ENCODE measurements around the gene STX10.
"Not testable (repeated sequence)": the region's sequence is repeated elsewhere in the genome, so short reads cannot be mapped to it uniquely, and the experiment has no call there.

The STX10 gene

DNA sequence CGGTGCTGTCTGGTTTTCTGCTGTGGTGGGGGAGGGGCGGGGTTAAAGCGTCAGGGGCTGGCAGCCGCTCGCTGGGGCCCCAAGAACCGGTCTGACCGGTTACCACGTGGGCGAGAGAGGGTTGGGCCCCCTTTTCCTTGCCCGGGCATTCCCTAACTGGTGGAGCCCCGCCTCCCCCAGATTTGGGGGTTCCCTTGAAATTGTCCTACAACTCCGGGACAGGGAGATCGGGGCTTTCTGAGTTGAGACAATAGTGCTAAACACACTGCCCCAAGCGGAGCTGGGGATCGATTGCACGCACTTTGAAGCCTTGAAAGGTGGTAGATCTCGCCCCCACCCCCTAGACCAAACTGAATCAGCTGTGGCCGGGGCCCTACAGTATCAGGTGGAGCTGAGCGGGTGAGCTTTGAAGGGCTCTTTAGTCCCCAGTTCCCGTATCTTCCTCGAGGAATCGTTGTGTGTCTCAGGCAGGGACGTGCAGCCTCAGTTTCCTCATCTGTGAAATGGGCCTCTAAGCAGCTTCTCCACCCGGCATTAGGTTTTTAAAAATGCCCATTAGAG is 4.8 kb upstream of the STX10 start:
- DNase-seq: peak; percentile 85
- peak overlapping the region; percentile 99 for H3K4me3 Mint-ChIP-seq
- peaks cover 45% of the 10 kb centered on the region for H3K36me3 Mint-ChIP-seq (ENCODE audit: low read depth)
- H3K27ac Mint-ChIP-seq: peak overlapping the region; percentile 99
- no peaks in the 10 kb centered on the region for H3K27me3 Mint-ChIP-seq
- H3K4me1 Mint-ChIP-seq (ENCODE audit: low read depth): peaks cover 36% of the 10 kb centered on the region
- H3K9me3 Mint-ChIP-seq: no peaks in the 10 kb centered on the region

- DNase-seq: peak; percentile 79
- H3K27ac Mint-ChIP-seq: peak overlapping the region; percentile 99
- no peaks in the 10 kb centered on the region for H3K9me3 Mint-ChIP-seq
- peaks cover 37% of the 10 kb centered on the region for H3K4me1 Mint-ChIP-seq (ENCODE audit: low read depth)
- no peaks in the 10 kb centered on the region for H3K27me3 Mint-ChIP-seq
- peaks cover 48% of the 10 kb centered on the region for H3K36me3 Mint-ChIP-seq (ENCODE audit: low read depth)
- H3K4me3 Mint-ChIP-seq: peak overlapping the region; percentile 99
Observed at GRCh38 chr19:13154241-13154778, 4.1 kb upstream of the STX10 start.

DNA sequence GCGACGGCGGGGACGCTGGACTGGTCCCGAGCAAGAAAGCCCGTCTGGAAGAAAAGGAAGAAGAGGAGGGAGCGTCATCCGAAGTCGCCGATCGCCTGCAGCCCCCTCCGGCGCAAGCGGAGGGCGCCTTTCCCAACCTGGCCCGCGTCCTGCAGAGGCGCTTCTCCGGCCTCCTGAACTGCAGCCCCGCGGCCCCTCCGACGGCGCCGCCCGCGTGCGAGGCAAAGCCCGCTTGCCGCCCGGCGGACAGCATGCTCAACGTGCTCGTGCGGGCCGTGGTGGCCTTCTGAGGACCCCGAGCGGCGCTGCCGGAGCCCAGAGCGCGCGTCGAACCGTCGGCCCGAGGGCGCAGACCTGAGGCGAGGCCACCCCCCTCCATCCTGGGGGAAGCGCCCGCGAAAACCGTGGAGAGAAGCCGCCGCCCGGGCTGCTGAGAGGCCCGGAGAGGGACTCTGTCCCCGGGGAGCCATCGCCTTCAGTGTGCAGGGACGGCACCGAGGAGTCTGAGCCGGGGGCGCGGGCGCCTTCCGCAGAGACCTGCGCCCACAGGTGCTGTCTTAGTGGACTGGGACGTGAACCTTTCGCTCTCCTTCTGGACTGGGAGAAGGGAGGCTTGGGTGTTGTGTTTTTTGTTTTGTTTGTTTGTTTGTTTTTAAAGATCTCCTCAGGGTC is 3.5 kb upstream of the STX10 start:
- DNase-seq: no peak
- Mint-ChIP-seq H3K27me3 (no peaks in the 10 kb centered on the region), H3K27ac (peak overlapping the region; percentile 99), H3K9me3 (no peaks in the 10 kb centered on the region), H3K4me3 (peak overlapping the region; percentile 99), H3K36me3 (ENCODE audit: low read depth) (peaks cover 51% of the 10 kb centered on the region), H3K4me1 (ENCODE audit: low read depth) (peaks cover 43% of the 10 kb centered on the region)

GRCh38 chr19:13152974-13153568 is 2.9 kb upstream of the STX10 start:
- Mint-ChIP-seq H3K4me3 (peak overlapping the region; percentile 99), H3K4me1 (ENCODE audit: low read depth) (peaks cover 40% of the 10 kb centered on the region), H3K27ac (peak overlapping the region; percentile 99), H3K27me3 (no peaks in the 10 kb centered on the region), H3K36me3 (ENCODE audit: low read depth) (peaks cover 54% of the 10 kb centered on the region), H3K9me3 (no peaks in the 10 kb centered on the region)
- peak; percentile 98 for DNase-seq

- H3K36me3 Mint-ChIP-seq (ENCODE audit: low read depth): peaks cover 54% of the 10 kb centered on the region
- peaks cover 36% of the 10 kb centered on the region for H3K4me1 Mint-ChIP-seq (ENCODE audit: low read depth)
- H3K27ac Mint-ChIP-seq: peak overlapping the region; percentile 99
- DNase-seq: no peak
- H3K27me3 Mint-ChIP-seq: no peaks in the 10 kb centered on the region
- H3K4me3 Mint-ChIP-seq: peak overlapping the region; percentile 99
- H3K9me3 Mint-ChIP-seq: no peaks in the 10 kb centered on the region
Observed at GRCh38 chr19:13152356-13152973, 2.3 kb upstream of the STX10 start.

GRCh38 chr19:13151605-13152355 is 1.6 kb upstream of the STX10 start:
- H3K36me3 Mint-ChIP-seq (ENCODE audit: low read depth): peaks cover 58% of the 10 kb centered on the region
- H3K9me3 Mint-ChIP-seq: no peaks in the 10 kb centered on the region
- peaks cover 34% of the 10 kb centered on the region for H3K4me1 Mint-ChIP-seq (ENCODE audit: low read depth)
- no peaks in the 10 kb centered on the region for H3K27me3 Mint-ChIP-seq
- peak overlapping the region; percentile 99 for H3K27ac Mint-ChIP-seq
- peak; percentile 96 for DNase-seq
- H3K4me3 Mint-ChIP-seq: peak overlapping the region; percentile 99

- Mint-ChIP-seq H3K27me3 (no peaks in the 10 kb centered on the region), H3K4me1 (ENCODE audit: low read depth) (peaks cover 29% of the 10 kb centered on the region), H3K27ac (peak overlapping the region; percentile 99), H3K9me3 (no peaks in the 10 kb centered on the region), H3K4me3 (peak overlapping the region; percentile 99), H3K36me3 (ENCODE audit: low read depth) (peaks cover 61% of the 10 kb centered on the region)
- DNase-seq: peak; percentile 65
Observed at GRCh38 chr19:13150931-13151604, 893 bp upstream of the STX10 start.

GRCh38 chr19:13149628-13150186 is 468 bp downstream of the STX10 start:
- peak overlapping the region; percentile 99 for H3K4me3 Mint-ChIP-seq
- H3K27ac Mint-ChIP-seq: peak overlapping the region; percentile 99
- H3K27me3 Mint-ChIP-seq: no peaks in the 10 kb centered on the region
- H3K9me3 Mint-ChIP-seq: no peaks in the 10 kb centered on the region
- peaks cover 59% of the 10 kb centered on the region for H3K36me3 Mint-ChIP-seq (ENCODE audit: low read depth)
- DNase-seq: no peak
- H3K4me1 Mint-ChIP-seq (ENCODE audit: low read depth): peaks cover 23% of the 10 kb centered on the region

GRCh38 chr19:13149173-13149627 is 975 bp downstream of the STX10 start:
- H3K9me3 Mint-ChIP-seq, DNase-seq, H3K27me3 Mint-ChIP-seq: not testable (repeated sequence)
- H3K4me1 Mint-ChIP-seq (ENCODE audit: low read depth): peaks cover 23% of the 10 kb centered on the region
- peak overlapping the region; percentile 99 for H3K4me3 Mint-ChIP-seq
- H3K36me3 Mint-ChIP-seq (ENCODE audit: low read depth): peaks cover 59% of the 10 kb centered on the region
- peak overlapping the region; percentile 81 for H3K27ac Mint-ChIP-seq

GRCh38 chr19:13146763-13147563 is 3.2 kb downstream of the STX10 start:
- Mint-ChIP-seq H3K4me3 (peak overlapping the region; percentile 4), H3K4me1 (ENCODE audit: low read depth) (peaks cover 22% of the 10 kb centered on the region), H3K9me3 (no peaks in the 10 kb centered on the region), H3K27me3 (no peaks in the 10 kb centered on the region), H3K27ac (no peak overlapping the region), H3K36me3 (ENCODE audit: low read depth) (peaks cover 54% of the 10 kb centered on the region)
- DNase-seq: no peak

DNA sequence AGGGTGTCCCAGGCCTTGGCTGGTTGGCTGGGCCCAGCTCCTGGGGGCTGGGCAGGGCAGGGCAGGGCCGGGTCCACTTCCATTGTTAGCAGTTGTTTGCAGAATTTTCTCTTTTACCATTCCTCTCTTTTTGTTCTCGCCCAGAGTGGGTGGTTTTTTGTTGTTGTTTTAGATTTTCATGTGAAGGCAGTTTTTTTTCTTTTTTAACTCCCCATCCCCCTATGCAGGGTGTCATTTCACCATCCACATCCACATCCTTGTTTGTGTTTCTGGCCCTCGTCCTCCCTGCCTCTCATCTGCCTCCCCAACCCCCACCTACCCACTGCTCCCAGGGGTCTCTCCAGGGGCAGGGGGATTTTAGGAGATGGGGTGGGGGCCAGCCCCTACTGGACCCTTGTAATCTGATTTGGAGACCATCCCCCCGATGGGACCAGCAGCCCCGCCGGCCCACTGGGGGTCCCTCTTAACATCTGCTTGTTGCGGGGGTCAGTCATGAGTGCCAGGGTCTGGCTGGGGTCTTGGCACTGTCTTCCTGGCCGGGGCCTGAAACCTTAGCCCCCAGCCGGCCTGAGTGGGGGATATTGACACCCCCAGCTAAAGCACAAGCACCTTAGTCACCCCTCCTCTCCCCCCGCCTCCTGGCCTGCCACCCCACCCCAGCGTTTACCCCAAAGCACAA is 10.4 kb downstream of the STX10 start:
- Mint-ChIP-seq H3K27me3 (no peaks in the 10 kb centered on the region), H3K27ac (peak overlapping the region; percentile 63), H3K9me3 (no peaks in the 10 kb centered on the region), H3K4me3 (no peak overlapping the region), H3K4me1 (ENCODE audit: low read depth) (peaks cover 1% of the 10 kb centered on the region), H3K36me3 (ENCODE audit: low read depth) (peaks cover 74% of the 10 kb centered on the region)
- DNase-seq: no peak

GRCh38 chr19:13138916-13139198 is 11.3 kb downstream of the STX10 start:
- no peaks in the 10 kb centered on the region for H3K9me3 Mint-ChIP-seq
- peak overlapping the region; percentile 38 for H3K27ac Mint-ChIP-seq
- peaks cover 73% of the 10 kb centered on the region for H3K36me3 Mint-ChIP-seq (ENCODE audit: low read depth)
- no peak for DNase-seq
- H3K4me3 Mint-ChIP-seq: no peak overlapping the region
- H3K27me3 Mint-ChIP-seq: no peaks in the 10 kb centered on the region
- H3K4me1 Mint-ChIP-seq (ENCODE audit: low read depth): peaks cover 8% of the 10 kb centered on the region

Data from activated T-cell treated with anti-CD3 and anti-CD28 coated beads, Interleukin-2, amount 50 U/mL, for 24 hours (primary cell).